Muscle of leg (tissue), 11 donors: ENCODE measurements around the gene NRXN3. TPM values are rescaled to one million over a fixed set of nuclear protein-coding genes. Genes with fewer than 3 reads are reported as not detected.

Experiments used
- DNase-seq: peaks from one replicate; pipeline ENCODE4 v3.0.0; 2013
- H3K27ac ChIP-seq: one replicate; pipeline ENCODE4 v1.5.1; 2013; ENCODE audit warnings: mild to moderate bottlenecking, low read length, control low read depth
- H3K27me3 ChIP-seq: one replicate; pipeline ENCODE4 v1.6.1; 2013; ENCODE audit warnings: low read length; ENCODE audit not compliant: control insufficient read depth, insufficient read depth
- H3K36me3 ChIP-seq: one replicate; pipeline ENCODE4 v1.6.1; 2013; ENCODE audit warnings: low read length; ENCODE audit not compliant: control insufficient read depth, insufficient read depth
- H3K4me1 ChIP-seq: one replicate; pipeline ENCODE4 v1.6.1; 2013; ENCODE audit warnings: low read length; ENCODE audit not compliant: control insufficient read depth, insufficient read depth
- H3K4me3 ChIP-seq: one replicate; pipeline ENCODE4 v1.5.1; 2013; ENCODE audit warnings: low read length, control low read depth
- H3K9me3 ChIP-seq: replicated peaks from 2 replicates; pipeline ENCODE4 v1.6.1; 2013; ENCODE audit warnings: low read depth, low read length; ENCODE audit not compliant: control insufficient read depth
- WGBS: methylation state at CpG from one replicate; pipeline ENCODE4 v1.1.5; 2013; ENCODE audit warnings: missing lambda C conversion rate; ENCODE audit not compliant: insufficient coverage; 5-methylcytosine and 5-hydroxymethylcytosine counted together
- polyA plus RNA-seq, 8 donors: library from polyadenylated mRNA; unstranded; fragments of 120-200 nt; gene quantifications; one replicate each; pipeline versions ENCODE4 v1.2.1 to v1.2.3, GENCODE V29; 2013; ENCODE audit warnings: inconsistent platforms in 1 of 8, low replicate concordance in 1 of 8; ENCODE audit not compliant: insufficient read length in 8 of 8, insufficient read depth in 1 of 8
- total RNA-seq: library from RNA; stranded (reverse); fragments of 120-200 nt; gene quantifications from one replicate; pipeline ENCODE4 v1.2.4, GENCODE V29; 2013

Gene NRXN3
- total and polyA plus RNA-seq, 9 donors, result 0.49 to 1.9 (median 0.69) TPM

DNA sequence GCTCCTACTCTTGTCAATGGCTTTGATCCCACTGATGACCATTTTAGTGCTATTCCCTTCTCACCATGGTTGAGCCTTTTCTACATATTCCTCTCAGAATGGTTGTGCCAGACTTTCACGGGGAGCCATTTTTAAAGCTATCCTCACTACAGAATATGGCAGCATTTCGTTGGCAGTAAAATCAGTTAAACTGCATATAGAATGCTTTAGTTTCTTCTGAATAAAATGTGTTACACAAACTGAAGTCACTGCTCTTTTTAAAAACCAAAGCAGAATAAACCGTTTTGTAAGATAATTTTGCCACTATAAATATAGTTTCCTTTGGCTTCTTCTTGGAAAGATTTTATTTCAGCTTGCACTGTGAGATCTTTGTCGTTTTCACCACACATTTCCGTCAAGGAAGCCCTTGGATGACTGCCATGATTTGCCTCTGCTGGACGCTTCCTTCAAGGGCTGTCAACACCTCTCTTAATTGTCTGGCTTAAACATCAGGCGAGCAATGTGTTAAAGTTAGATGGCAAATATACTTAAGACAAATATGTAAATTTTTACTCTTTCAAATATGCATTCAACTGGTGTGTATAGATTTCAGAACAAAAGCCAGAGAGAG lies 1416.9 kb downstream of the NRXN3 start:
- WGBS, result 15% methylated on average over 2 of the region's 7 CpGs
- DNase-seq, result peak; percentile 53
- no peak overlapping the region for H3K27ac ChIP-seq
- no peaks in the 10 kb centered on the region for H3K4me1 ChIP-seq
- H3K27me3 ChIP-seq, result no peaks in the 10 kb centered on the region
- H3K4me3 ChIP-seq, result no peak overlapping the region
- no peaks in the 10 kb centered on the region for H3K9me3 ChIP-seq
- no peaks in the 10 kb centered on the region for H3K36me3 ChIP-seq

DNA sequence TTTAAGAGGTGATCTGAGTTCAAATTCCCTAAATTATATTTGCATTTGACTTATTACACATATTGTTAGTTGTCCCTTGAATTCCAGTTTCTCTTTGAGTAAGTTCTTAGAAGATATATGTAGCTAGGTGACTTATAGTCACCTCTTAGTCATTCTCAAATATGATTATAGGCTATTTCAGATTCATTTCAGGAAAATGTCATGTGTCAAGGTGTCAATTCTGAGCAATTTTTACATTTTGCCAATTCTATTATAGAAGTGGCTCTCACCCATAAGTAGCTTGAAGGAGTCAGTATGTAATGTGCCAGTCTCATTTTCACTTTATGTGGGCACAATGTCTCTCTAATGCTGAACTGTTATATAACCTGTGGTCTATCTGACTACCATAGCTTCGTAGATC lies 1417.7 kb downstream of the NRXN3 start:
- Histone ChIP-seq H3K27me3 (no peaks in the 10 kb centered on the region), H3K27ac (no peak overlapping the region), H3K4me3 (no peak overlapping the region), H3K36me3 (no peaks in the 10 kb centered on the region), H3K4me1 (no peaks in the 10 kb centered on the region), H3K9me3 (no peaks in the 10 kb centered on the region)
- no CpG with 5 or more reads among the region's 1 CpG for WGBS
- no peak for DNase-seq

DNA sequence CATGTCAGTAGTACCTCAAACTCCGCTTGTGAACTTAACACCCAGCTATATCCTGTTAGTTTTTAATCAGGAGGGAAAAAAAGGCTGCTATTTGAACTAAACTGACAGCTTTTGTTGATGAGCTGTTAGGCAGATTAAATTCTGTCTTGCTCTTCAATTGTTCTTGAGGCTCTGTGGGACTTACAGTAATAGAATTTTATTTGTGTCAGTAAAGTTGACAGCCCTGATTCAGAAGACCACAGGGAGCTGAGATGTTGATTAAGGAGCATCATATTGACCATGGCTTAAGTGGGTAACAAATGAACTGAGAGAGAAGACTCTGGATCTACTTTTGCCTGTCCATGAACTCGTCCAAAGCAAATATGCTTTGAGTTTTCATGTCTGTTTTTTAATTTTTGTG lies 1418.2 kb downstream of the NRXN3 start:
- WGBS, result no CpG with 5 or more reads among the region's 2 CpGs
- DNase-seq, result no peak
- Histone ChIP-seq H3K27me3 (no peaks in the 10 kb centered on the region), H3K4me3 (no peak overlapping the region), H3K4me1 (no peaks in the 10 kb centered on the region), H3K36me3 (no peaks in the 10 kb centered on the region), H3K27ac (no peak overlapping the region), H3K9me3 (no peaks in the 10 kb centered on the region)

DNA sequence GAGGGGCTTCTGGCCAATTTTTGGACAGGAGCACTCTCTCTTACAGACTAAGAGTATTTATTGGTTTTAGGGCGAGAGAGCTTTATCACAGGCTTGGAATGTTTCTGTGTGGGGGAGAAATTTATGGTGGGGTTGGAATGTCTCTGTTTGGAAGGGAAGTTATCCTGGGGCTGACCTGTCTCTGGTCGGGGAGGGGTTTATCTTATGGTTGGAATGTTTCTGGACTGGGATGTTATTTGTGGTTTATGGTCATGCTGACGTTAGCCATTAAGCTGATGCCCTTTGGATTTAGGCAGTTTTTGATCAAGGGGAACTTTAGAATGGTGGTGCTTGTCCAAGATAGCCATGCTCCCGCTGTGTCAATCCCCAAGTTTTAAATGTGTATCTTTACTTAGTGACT lies 1426.4 kb downstream of the NRXN3 start:
- DNase-seq, result no peak
- no peak overlapping the region for H3K4me3 ChIP-seq
- WGBS, result 52% methylated on average over 4 of the region's 4 CpGs
- no peaks in the 10 kb centered on the region for H3K4me1 ChIP-seq
- no peak overlapping the region for H3K27ac ChIP-seq
- H3K9me3 ChIP-seq, result no peaks in the 10 kb centered on the region
- H3K27me3 ChIP-seq, result no peaks in the 10 kb centered on the region
- H3K36me3 ChIP-seq, result no peaks in the 10 kb centered on the region

DNA sequence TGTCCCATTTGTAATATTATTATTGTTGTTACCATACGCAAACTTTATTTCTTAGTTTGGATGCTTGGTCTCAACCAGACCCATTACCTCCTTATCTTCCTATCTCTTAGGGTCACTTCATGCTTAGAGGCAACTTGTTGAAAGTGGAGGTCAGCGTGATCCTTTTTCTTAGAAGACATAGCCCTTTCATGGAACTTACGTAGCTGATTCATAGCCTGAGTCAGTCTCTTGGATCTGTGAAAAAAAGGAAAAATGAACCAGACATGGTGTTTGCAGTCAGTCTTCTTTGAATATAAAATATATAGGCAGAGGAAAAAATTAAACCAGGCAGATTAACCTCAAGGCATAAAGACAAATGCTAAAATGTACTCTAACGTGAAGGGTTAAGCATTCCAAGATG lies 1427.4 kb downstream of the NRXN3 start:
- Histone ChIP-seq H3K36me3 (no peaks in the 10 kb centered on the region), H3K27me3 (no peaks in the 10 kb centered on the region), H3K4me3 (no peak overlapping the region), H3K27ac (no peak overlapping the region), H3K9me3 (no peaks in the 10 kb centered on the region), H3K4me1 (no peaks in the 10 kb centered on the region)
- no CpG with 5 or more reads among the region's 4 CpGs for WGBS
- no peak for DNase-seq

DNA sequence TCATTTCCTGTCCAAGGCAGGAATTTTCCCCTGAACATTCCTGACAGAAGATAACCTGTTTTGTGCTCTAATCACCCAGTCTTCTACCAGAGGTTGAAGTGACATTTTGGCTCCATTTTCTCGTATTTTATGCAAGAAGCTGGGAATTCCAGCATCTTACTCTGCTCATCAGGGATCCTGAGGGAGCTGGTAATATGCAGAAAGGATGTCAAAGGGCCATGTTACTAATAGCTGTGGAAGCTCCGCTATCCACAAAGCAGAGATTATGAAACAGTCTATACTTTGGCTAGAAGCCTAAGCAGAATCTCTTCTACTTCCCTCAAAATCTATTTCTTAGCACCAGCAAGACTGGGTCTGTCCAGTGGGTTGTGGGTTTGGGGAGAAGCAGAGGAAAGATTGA lies 1428.2 kb downstream of the NRXN3 start:
- H3K27ac ChIP-seq, result no peak overlapping the region
- no peak for DNase-seq
- no peaks in the 10 kb centered on the region for H3K9me3 ChIP-seq
- no CpG with 5 or more reads among the region's 2 CpGs for WGBS
- H3K27me3 ChIP-seq, result no peaks in the 10 kb centered on the region
- H3K4me3 ChIP-seq, result no peak overlapping the region
- H3K36me3 ChIP-seq, result no peaks in the 10 kb centered on the region
- no peaks in the 10 kb centered on the region for H3K4me1 ChIP-seq

DNA sequence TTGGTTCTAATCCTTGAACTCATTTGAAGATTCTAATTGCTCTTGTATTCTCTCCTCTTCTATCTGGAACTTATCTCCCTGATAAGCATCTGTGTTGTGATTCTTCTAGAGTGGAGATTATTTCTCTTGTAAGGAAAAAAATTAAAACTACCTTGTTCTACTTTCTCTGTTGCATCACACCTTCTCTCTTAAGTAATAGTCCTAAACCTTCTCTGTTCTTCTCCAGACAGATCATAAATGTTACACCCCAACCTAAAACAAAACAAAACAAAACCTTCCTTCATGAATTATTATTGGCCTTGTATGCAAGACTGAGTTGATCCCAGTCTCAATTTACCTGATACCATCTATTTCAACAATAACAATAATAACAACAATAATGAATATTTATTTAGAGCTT lies 1429.1 kb downstream of the NRXN3 start:
- Histone ChIP-seq H3K9me3 (no peaks in the 10 kb centered on the region), H3K27ac (no peak overlapping the region), H3K4me1 (no peaks in the 10 kb centered on the region), H3K27me3 (no peaks in the 10 kb centered on the region), H3K4me3 (no peak overlapping the region), H3K36me3 (no peaks in the 10 kb centered on the region)
- DNase-seq, result no peak

DNA sequence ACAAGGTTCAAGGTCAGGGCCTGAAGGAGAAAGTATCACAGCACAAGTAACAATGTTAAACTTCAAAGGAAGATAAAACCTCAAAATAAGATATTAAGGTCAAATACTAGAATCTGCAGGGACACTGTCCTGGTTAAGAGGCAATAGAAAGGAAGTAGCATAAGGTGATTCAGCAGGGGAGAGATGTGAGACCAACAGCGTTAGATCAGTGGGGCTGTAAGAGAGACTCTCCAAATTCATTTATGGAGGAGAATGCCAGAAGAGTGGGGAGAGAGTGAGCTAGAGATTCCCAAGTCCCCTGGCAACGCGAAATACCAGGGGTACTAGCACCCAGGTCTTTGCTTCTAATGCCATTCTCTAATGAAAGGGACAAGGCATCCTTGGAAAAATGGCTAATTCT lies 1430.2 kb downstream of the NRXN3 start:
- H3K36me3 ChIP-seq, result no peaks in the 10 kb centered on the region
- H3K27ac ChIP-seq, result no peak overlapping the region
- 80% methylated on average over 3 of the region's 3 CpGs for WGBS
- DNase-seq, result no peak
- H3K9me3 ChIP-seq, result no peaks in the 10 kb centered on the region
- no peak overlapping the region for H3K4me3 ChIP-seq
- no peaks in the 10 kb centered on the region for H3K27me3 ChIP-seq
- H3K4me1 ChIP-seq, result no peaks in the 10 kb centered on the region

DNA sequence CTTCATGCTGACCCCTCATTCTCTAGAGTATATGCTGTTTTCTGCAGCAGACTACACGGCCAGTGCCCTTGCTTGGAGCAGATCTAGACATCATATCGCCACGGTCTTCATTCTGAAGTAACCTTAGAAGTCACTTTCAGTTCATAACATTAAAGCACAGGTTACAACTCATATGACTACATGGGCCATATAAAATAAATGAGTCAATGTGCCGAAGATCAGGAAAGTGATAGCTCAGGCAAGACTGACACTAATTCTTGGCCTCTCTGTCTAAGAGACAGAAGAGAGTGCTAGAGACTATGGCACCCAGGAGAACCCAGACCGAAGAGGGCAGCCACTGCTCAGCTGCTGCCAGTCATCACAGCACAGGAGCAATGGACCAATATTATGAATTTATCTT lies 1431.4 kb downstream of the NRXN3 start:
- Histone ChIP-seq H3K4me3 (no peak overlapping the region), H3K27me3 (no peaks in the 10 kb centered on the region), H3K27ac (no peak overlapping the region), H3K4me1 (no peaks in the 10 kb centered on the region), H3K36me3 (no peaks in the 10 kb centered on the region), H3K9me3 (no peaks in the 10 kb centered on the region)
- WGBS, result no CpG with 5 or more reads among the region's 5 CpGs
- no peak for DNase-seq

DNA sequence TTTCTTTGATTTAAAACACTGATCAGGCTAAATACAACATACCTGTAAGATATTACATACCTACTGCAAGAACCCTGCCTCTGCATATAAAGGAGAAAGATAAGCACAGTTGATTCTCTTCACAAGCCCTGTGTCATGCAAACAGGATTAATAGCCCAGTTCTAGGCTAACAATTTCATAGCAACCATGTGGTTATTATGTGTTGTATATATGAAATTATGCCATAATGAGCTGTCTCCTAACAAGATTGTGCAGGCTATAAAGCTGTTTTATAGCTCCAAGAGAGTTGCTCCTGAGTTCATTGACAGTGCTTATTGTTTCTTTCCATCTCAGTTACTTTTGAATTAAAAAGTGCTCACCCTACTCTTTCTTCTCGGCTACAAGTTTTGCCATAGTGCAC lies 1431.9 kb downstream of the NRXN3 start:
- Histone ChIP-seq H3K4me3 (no peak overlapping the region), H3K36me3 (no peaks in the 10 kb centered on the region), H3K27ac (no peak overlapping the region), H3K4me1 (no peaks in the 10 kb centered on the region), H3K27me3 (no peaks in the 10 kb centered on the region), H3K9me3 (no peaks in the 10 kb centered on the region)
- no peak for DNase-seq
- no CpG with 5 or more reads among the region's 1 CpG for WGBS

DNA sequence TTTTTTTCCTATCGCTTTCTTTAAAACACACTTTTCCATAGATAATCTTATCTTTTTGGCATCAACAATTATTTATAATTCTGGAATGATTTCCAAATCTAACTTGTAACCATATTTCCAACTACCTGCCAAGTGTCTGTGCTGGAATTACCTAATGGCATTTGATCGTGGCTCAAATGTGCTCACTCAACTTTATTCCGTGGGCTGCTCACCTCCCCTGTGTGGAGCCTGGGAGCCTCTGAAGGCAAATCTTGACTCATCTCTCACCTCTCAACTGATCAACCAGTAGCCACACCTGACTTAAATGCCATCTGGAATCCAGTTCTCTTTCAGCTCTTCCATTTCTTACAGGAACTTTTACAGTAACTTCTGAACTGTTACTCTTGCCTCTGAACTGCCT lies 1432.6 kb downstream of the NRXN3 start:
- H3K9me3 ChIP-seq, result no peaks in the 10 kb centered on the region
- no peaks in the 10 kb centered on the region for H3K4me1 ChIP-seq
- no peak overlapping the region for H3K4me3 ChIP-seq
- no peak overlapping the region for H3K27ac ChIP-seq
- H3K36me3 ChIP-seq, result no peaks in the 10 kb centered on the region
- 50% methylated on average over 2 of the region's 3 CpGs for WGBS
- DNase-seq, result no peak
- no peaks in the 10 kb centered on the region for H3K27me3 ChIP-seq
